ENCODE results near the gene TDRD10. TPM values are rescaled to one million over a fixed set of nuclear protein-coding genes. Genes with fewer than 3 reads are reported as not detected.

TDRD10 gene
- total RNA-seq, 1 donor from 2014 or later = not detected

GRCh38 chr1:154469844-154470560, 32.0 kb upstream of the TDRD10 start:
- Mint-ChIP-seq H3K27me3 (ENCODE audit: unreplicated experiment) (no peaks in the 10 kb centered on the region), H3K36me3 (ENCODE audit: unreplicated experiment) (no peaks in the 10 kb centered on the region), H3K4me1 (ENCODE audit: low read depth, unreplicated experiment) (peaks cover 11% of the 10 kb centered on the region), H3K27ac (ENCODE audit: unreplicated experiment) (no peak overlapping the region), H3K9me3 (ENCODE audit: unreplicated experiment) (peaks cover 3% of the 10 kb centered on the region), H3K4me3 (ENCODE audit: unreplicated experiment) (no peak overlapping the region)
- no peak for DNase-seq
- TF ChIP-seq, protein P1, sequence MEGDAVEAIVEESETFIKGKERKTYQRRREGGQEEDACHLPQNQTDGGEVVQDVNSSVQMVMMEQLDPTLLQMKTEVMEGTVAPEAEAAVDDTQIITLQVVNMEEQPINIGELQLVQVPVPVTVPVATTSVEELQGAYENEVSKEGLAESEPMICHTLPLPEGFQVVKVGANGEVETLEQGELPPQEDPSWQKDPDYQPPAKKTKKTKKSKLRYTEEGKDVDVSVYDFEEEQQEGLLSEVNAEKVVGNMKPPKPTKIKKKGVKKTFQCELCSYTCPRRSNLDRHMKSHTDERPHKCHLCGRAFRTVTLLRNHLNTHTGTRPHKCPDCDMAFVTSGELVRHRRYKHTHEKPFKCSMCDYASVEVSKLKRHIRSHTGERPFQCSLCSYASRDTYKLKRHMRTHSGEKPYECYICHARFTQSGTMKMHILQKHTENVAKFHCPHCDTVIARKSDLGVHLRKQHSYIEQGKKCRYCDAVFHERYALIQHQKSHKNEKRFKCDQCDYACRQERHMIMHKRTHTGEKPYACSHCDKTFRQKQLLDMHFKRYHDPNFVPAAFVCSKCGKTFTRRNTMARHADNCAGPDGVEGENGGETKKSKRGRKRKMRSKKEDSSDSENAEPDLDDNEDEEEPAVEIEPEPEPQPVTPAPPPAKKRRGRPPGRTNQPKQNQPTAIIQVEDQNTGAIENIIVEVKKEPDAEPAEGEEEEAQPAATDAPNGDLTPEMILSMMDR (IDR thresholded peaks at IDR 0.05; ENCODE audit: partially characterized antibody, unreplicated experiment) = no peak

GRCh38 chr1:154471304-154471703, 30.7 kb upstream of the TDRD10 start:
- no peaks in the 10 kb centered on the region for H3K27me3 Mint-ChIP-seq (ENCODE audit: unreplicated experiment)
- H3K36me3 Mint-ChIP-seq (ENCODE audit: unreplicated experiment) = no peaks in the 10 kb centered on the region
- H3K4me3 Mint-ChIP-seq (ENCODE audit: unreplicated experiment) = no peak overlapping the region
- TF ChIP-seq, protein P1 (IDR thresholded peaks at IDR 0.05; ENCODE audit: partially characterized antibody, unreplicated experiment) = no peak
- H3K4me1 Mint-ChIP-seq (ENCODE audit: low read depth, unreplicated experiment) = peaks cover 11% of the 10 kb centered on the region
- no peak overlapping the region for H3K27ac Mint-ChIP-seq (ENCODE audit: unreplicated experiment)
- no peak for DNase-seq
- H3K9me3 Mint-ChIP-seq (ENCODE audit: unreplicated experiment) = peaks cover 3% of the 10 kb centered on the region

DNA sequence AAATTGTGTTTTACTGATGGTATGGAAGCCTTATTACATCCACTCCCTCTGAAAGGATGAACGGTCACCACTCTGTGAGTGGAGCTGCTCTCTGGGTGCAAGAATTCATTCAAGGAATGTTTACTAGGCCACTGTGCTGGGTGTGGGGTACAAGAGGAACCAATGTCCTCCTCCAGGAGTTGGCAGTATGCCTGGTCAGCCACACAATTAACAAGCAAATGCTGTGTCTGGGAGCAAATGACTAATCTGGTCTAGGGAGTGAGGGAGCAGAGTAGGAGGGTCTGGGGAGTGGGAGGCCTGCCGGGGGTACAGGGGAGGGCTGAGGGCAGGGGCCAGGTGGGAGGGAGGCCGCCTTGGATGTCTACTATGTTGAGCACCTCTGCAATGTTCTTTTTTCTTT, 27.2 kb upstream of the TDRD10 start:
- H3K4me1 Mint-ChIP-seq (ENCODE audit: low read depth, unreplicated experiment) = peaks cover 2% of the 10 kb centered on the region
- H3K4me3 Mint-ChIP-seq (ENCODE audit: unreplicated experiment) = no peak overlapping the region
- H3K27me3 Mint-ChIP-seq (ENCODE audit: unreplicated experiment) = no peaks in the 10 kb centered on the region
- TF ChIP-seq, protein P1 (IDR thresholded peaks at IDR 0.05; ENCODE audit: partially characterized antibody, unreplicated experiment) = no peak
- no peak for DNase-seq
- no peak overlapping the region for H3K27ac Mint-ChIP-seq (ENCODE audit: unreplicated experiment)
- no peaks in the 10 kb centered on the region for H3K36me3 Mint-ChIP-seq (ENCODE audit: unreplicated experiment)
- no peaks in the 10 kb centered on the region for H3K9me3 Mint-ChIP-seq (ENCODE audit: unreplicated experiment)

- Mint-ChIP-seq H3K9me3 (ENCODE audit: unreplicated experiment) (peaks cover 10% of the 10 kb centered on the region), H3K27ac (ENCODE audit: unreplicated experiment) (no peak overlapping the region), H3K4me1 (ENCODE audit: low read depth, unreplicated experiment) (peaks cover 20% of the 10 kb centered on the region), H3K27me3 (ENCODE audit: unreplicated experiment) (peaks cover 7% of the 10 kb centered on the region), H3K4me3 (ENCODE audit: unreplicated experiment) (no peak overlapping the region), H3K36me3 (ENCODE audit: unreplicated experiment) (no peaks in the 10 kb centered on the region)
- TF ChIP-seq, protein P1 (IDR thresholded peaks at IDR 0.05; ENCODE audit: partially characterized antibody, unreplicated experiment) = no peak
- DNase-seq = no peak
Measured at GRCh38 chr1:154476791-154477190, 25.2 kb upstream of the TDRD10 start.

GRCh38 chr1:154478013-154478412, 24.0 kb upstream of the TDRD10 start:
- Mint-ChIP-seq H3K27me3 (ENCODE audit: unreplicated experiment) (peaks cover 7% of the 10 kb centered on the region), H3K4me3 (ENCODE audit: unreplicated experiment) (no peak overlapping the region), H3K9me3 (ENCODE audit: unreplicated experiment) (peaks cover 10% of the 10 kb centered on the region), H3K36me3 (ENCODE audit: unreplicated experiment) (no peaks in the 10 kb centered on the region), H3K4me1 (ENCODE audit: low read depth, unreplicated experiment) (peaks cover 21% of the 10 kb centered on the region), H3K27ac (ENCODE audit: unreplicated experiment) (no peak overlapping the region)
- no peak for DNase-seq
- TF ChIP-seq, protein P1 (IDR thresholded peaks at IDR 0.05; ENCODE audit: partially characterized antibody, unreplicated experiment) = no peak

Measured in glutamatergic neuron (in vitro differentiated cells).